Kidney epithelial cell (primary cell): ENCODE measurements around the gene NOC4L. TPM values are rescaled to one million over a fixed set of nuclear protein-coding genes. Genes with fewer than 3 reads are reported as not detected.

Source experiments
- DNase-seq: peaks from one replicate; pipeline ENCODE4 v3.0.0-alpha.2; 2010; ENCODE audit warnings: low read depth
- H3K27me3 ChIP-seq: 2 replicates; pipeline ENCODE4 v1.6.0; 2011; ENCODE audit warnings: low read length; ENCODE audit not compliant: control insufficient read depth, insufficient read depth
- H3K36me3 ChIP-seq: 2 replicates; pipeline ENCODE4 v1.5.1; 2011; ENCODE audit warnings: low read length; ENCODE audit not compliant: control insufficient read depth, insufficient read depth
- H3K4me3 ChIP-seq: 2 replicates; pipeline ENCODE4 v1.5.1; 2011; ENCODE audit warnings: low read depth, mild to moderate bottlenecking, control low read depth, low read length
- CTCF ChIP-seq: IDR thresholded peaks from 2 replicates; pipeline ENCODE4 v1.5.1; 2011; ENCODE audit warnings: mild to moderate bottlenecking, moderate library complexity, low read length, control low read depth, inconsistent platforms; ENCODE audit not compliant: insufficient read depth, poor library complexity, severe bottlenecking
- total RNA-seq: library from RNA; depleted of rRNA; stranded (reverse); fragments of >200 nt; gene quantifications from 2 replicates; pipeline ENCODE4 v1.2.3, GENCODE V29; 2015

The NOC4L gene
- total RNA-seq, 1 donor from 2014 or later = 23.8 TPM

GRCh38 chr12:132174015-132174838 is 30.0 kb downstream of the NOC4L start:
- no peak overlapping the region for H3K4me3 ChIP-seq
- peaks cover 66% of the 10 kb centered on the region for H3K27me3 ChIP-seq
- no peaks in the 10 kb centered on the region for H3K36me3 ChIP-seq
- no peak for TF ChIP-seq CTCF
- no peak for DNase-seq

- peaks cover 74% of the 10 kb centered on the region for H3K27me3 ChIP-seq
- no peak for TF ChIP-seq CTCF
- no peak for DNase-seq
- no peaks in the 10 kb centered on the region for H3K36me3 ChIP-seq
- no peak overlapping the region for H3K4me3 ChIP-seq
Measured at GRCh38 chr12:132174839-132175490, 30.7 kb downstream of the NOC4L start.

- Histone ChIP-seq H3K27me3 (peaks cover 75% of the 10 kb centered on the region), H3K4me3 (no peak overlapping the region), H3K36me3 (no peaks in the 10 kb centered on the region)
- no peak for DNase-seq
- TF ChIP-seq CTCF = no peak
Measured at GRCh38 chr12:132175496-132176384, 31.5 kb downstream of the NOC4L start.

- no peak for TF ChIP-seq CTCF
- H3K4me3 ChIP-seq = no peak overlapping the region
- no peaks in the 10 kb centered on the region for H3K36me3 ChIP-seq
- H3K27me3 ChIP-seq = peaks cover 76% of the 10 kb centered on the region
- DNase-seq = no peak
Measured at GRCh38 chr12:132176385-132176919, 32.2 kb downstream of the NOC4L start.

GRCh38 chr12:132176920-132177551 is 32.8 kb downstream of the NOC4L start:
- Histone ChIP-seq H3K4me3 (no peak overlapping the region), H3K36me3 (no peaks in the 10 kb centered on the region), H3K27me3 (peaks cover 72% of the 10 kb centered on the region)
- DNase-seq = no peak
- TF ChIP-seq CTCF = no peak
